Karpas-422 (cell line): ENCODE measurements around the gene PGM2. TPM values are rescaled to one million over a fixed set of nuclear protein-coding genes. Genes with fewer than 3 reads are reported as not detected.

ENCODE experiments used
- DNase-seq: peaks from one replicate; pipeline ENCODE4 v3.0.0-alpha.2; 2015
- H2AFZ ChIP-seq: fragments of 200-600 bp; sonication (generic); 2 replicates; pipeline ENCODE4 v1.6.1; 2014; ENCODE audit warnings: antibody characterized with exemption, low read length, mixed read lengths
- H3K27ac ChIP-seq: fragments of 200-600 bp; sonication (generic); 2 replicates; pipeline ENCODE4 v1.5.1; 2014; ENCODE audit warnings: mild to moderate bottlenecking, low read length, moderate library complexity
- H3K27me3 ChIP-seq: fragments of 200-600 bp; sonication (generic); 2 replicates; pipeline ENCODE4 v1.6.1; 2014; ENCODE audit warnings: low read length, mixed read lengths
- H3K36me3 ChIP-seq: fragments of 200-600 bp; sonication (generic); 2 replicates; pipeline ENCODE4 v1.6.1; 2014; ENCODE audit warnings: low read length, mixed read lengths; ENCODE audit not compliant: insufficient read depth
- H3K4me1 ChIP-seq: fragments of 200-600 bp; sonication (generic); 2 replicates; pipeline ENCODE4 v1.6.1; 2014; ENCODE audit warnings: mild to moderate bottlenecking, low read length, mixed read lengths
- H3K4me2 ChIP-seq: fragments of 200-600 bp; sonication (generic); 2 replicates; pipeline ENCODE4 v1.6.1; 2014; ENCODE audit warnings: low read length, low read depth, mild to moderate bottlenecking; ENCODE audit not compliant: poor library complexity, severe bottlenecking
- H3K4me3 ChIP-seq: fragments of 200-600 bp; sonication (generic); 2 replicates; pipeline ENCODE4 v1.5.1; 2014; ENCODE audit warnings: mild to moderate bottlenecking, antibody characterized with exemption, low read length, mixed read lengths
- H3K79me2 ChIP-seq: fragments of 200-600 bp; sonication (generic); 2 replicates; pipeline ENCODE4 v1.6.1; 2014; ENCODE audit warnings: mild to moderate bottlenecking, low read length, mixed read lengths
- H3K9ac ChIP-seq: fragments of 200-600 bp; sonication (generic); 2 replicates; pipeline ENCODE4 v1.6.0; 2014; ENCODE audit warnings: low read length
- H3K9me2 ChIP-seq: fragments of 200-600 bp; sonication (generic), shearing (Covaris generic); replicated peaks from 2 replicates; pipeline ENCODE4 v1.6.0; 2014; ENCODE audit warnings: mild to moderate bottlenecking, low read length, moderate library complexity; ENCODE audit not compliant: insufficient read depth
- H3K9me3 ChIP-seq: fragments of 300-700, 200-600 bp; sonication (generic); 2 replicates; pipeline ENCODE4 v1.6.1; 2014; ENCODE audit warnings: low read length, mixed read lengths
- H4K20me1 ChIP-seq: fragments of 200-600 bp; sonication (generic); 2 replicates; pipeline ENCODE4 v1.6.1; 2014; ENCODE audit warnings: mild to moderate bottlenecking, antibody characterized with exemption, low read length, low read depth; ENCODE audit not compliant: insufficient read depth
- total RNA-seq: library from RNA; depleted of rRNA; stranded (reverse); fragments of >200 nt; shearing (Covaris generic); gene quantifications from 2 replicates; pipeline ENCODE4 v1.2.3, GENCODE V29; 2014; ENCODE audit warnings: low replicate concordance

The PGM2 gene
- total RNA-seq, 1 experiment from 2014 or later, result 40.3 TPM

DNA sequence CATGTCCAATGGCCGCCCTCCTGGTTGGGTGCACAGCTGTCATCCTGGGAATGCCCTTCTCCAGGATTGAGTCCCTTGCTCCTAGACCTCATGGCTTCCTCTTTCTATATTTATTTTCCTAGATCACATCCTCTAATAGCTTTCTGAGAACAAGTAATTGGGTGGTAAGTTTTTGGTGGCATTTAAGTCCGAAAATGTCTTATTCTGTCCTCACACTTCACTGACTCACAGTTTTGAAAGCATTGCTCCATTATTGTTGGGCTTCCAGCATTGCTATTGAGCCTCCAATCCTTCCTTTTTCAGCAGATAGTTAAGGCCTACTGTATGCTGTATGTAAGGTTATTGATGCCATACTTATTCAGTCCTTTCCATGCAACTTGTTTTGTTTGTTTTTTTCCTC lies 25.9 kb downstream of the PGM2 start:
- Histone ChIP-seq H3K27ac (no peak overlapping the region), H4K20me1 (no peaks in the 10 kb centered on the region), H3K36me3 (peaks cover 39% of the 10 kb centered on the region; the same call in 1 of the 2 replicates), H3K4me2 (no peak overlapping the region), H3K27me3 (no peaks in the 10 kb centered on the region), H3K79me2 (0 out of 2 replicates have a peak, but pooled peaks cover 3% of the 10 kb centered on the region), H2AFZ (no peak overlapping the region), H3K9me3 (no peaks in the 10 kb centered on the region), H3K4me1 (peaks cover 9% of the 10 kb centered on the region), H3K9me2 (no peaks in the 10 kb centered on the region), H3K4me3 (no peak overlapping the region), H3K9ac (no peak overlapping the region)
- peak; percentile 44 for DNase-seq

DNA sequence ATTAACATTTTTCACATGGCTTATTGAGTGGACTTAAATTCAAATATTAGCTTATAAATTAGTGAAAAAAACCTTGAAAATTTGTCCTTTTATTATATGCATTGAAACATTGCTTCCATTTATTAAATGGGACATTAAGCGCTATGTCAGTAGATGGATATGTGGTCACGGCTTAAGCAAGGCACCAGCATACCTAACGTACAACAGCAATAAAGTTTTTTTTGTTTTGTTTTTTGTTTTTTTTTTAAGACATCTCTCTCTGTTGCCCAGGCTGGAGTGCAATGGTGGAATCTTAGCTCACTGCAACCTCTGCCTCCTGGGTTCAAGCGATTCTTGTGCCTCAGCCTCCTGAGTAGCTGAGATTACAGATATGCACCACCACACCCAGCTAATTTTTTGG lies 31.6 kb downstream of the PGM2 start:
- H3K9me3 ChIP-seq, result no peaks in the 10 kb centered on the region
- H3K27me3 ChIP-seq, result no peaks in the 10 kb centered on the region
- H3K9ac ChIP-seq, result no peak overlapping the region
- H3K36me3 ChIP-seq, result peaks cover 56% of the 10 kb centered on the region
- no peak overlapping the region for H3K27ac ChIP-seq
- DNase-seq, result peak; percentile 12
- H3K9me2 ChIP-seq, result no peaks in the 10 kb centered on the region
- H3K4me2 ChIP-seq, result no peak overlapping the region
- H4K20me1 ChIP-seq, result no peaks in the 10 kb centered on the region
- 0 out of 2 replicates have a peak, but pooled peaks cover 3% of the 10 kb centered on the region for H3K79me2 ChIP-seq
- no peak overlapping the region for H2AFZ ChIP-seq
- H3K4me1 ChIP-seq, result no peaks in the 10 kb centered on the region
- no peak overlapping the region for H3K4me3 ChIP-seq

DNA sequence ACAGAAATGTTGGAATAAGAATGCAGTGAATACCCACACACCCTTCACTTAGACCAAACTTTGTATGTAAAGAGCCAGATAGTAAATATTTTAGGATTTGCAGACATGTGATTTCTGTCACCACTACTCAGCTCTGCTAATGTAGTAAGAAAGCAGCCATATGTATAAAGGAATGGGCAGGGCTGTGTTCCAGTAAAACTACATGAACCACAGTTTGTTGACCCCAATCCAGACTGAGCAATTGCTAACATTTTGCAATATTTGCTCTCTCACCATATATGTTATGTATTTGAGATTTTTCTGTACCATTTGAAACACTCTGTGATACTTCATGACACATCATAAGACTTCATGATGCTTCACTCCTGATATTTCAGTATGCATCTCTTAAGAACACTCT lies 32.4 kb downstream of the PGM2 start:
- Histone ChIP-seq H3K9me3 (no peaks in the 10 kb centered on the region), H3K9me2 (no peaks in the 10 kb centered on the region), H2AFZ (no peak overlapping the region), H3K4me2 (no peak overlapping the region), H4K20me1 (no peaks in the 10 kb centered on the region), H3K79me2 (no peaks in the 10 kb centered on the region), H3K9ac (no peak overlapping the region), H3K36me3 (peaks cover 61% of the 10 kb centered on the region), H3K27ac (no peak overlapping the region), H3K4me3 (no peak overlapping the region), H3K4me1 (no peaks in the 10 kb centered on the region), H3K27me3 (no peaks in the 10 kb centered on the region)
- DNase-seq, result peak; percentile 9

DNA sequence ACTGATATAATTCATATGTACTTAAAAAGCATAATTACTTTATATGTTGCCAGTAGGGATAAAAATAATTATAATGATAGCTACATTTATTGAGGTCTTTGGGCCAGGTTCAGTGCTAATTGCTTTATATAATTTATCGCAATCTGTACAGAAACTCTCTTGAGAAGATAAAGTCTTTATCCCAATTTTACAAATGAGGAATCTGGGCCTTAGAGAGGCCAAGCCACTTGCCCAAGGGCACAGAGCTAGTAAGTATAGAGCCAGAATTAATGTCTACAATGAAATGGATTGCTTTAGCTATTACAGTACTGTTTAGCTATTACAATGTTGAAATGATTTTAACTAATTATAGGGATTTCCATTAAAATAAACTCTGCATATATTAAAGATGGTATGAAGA lies 33.8 kb downstream of the PGM2 start:
- H2AFZ ChIP-seq, result no peak overlapping the region
- no peak for DNase-seq
- no peak overlapping the region for H3K4me2 ChIP-seq
- no peak overlapping the region for H3K9ac ChIP-seq
- no peaks in the 10 kb centered on the region for H3K9me2 ChIP-seq
- no peak overlapping the region for H3K4me3 ChIP-seq
- no peaks in the 10 kb centered on the region for H3K9me3 ChIP-seq
- no peaks in the 10 kb centered on the region for H4K20me1 ChIP-seq
- no peaks in the 10 kb centered on the region for H3K79me2 ChIP-seq
- H3K27me3 ChIP-seq, result no peaks in the 10 kb centered on the region
- H3K36me3 ChIP-seq, result peaks cover 64% of the 10 kb centered on the region
- H3K4me1 ChIP-seq, result no peaks in the 10 kb centered on the region
- H3K27ac ChIP-seq, result no peak overlapping the region

- H3K9me3 ChIP-seq, result no peaks in the 10 kb centered on the region
- DNase-seq, result no peak
- peaks cover 53% of the 10 kb centered on the region for H3K36me3 ChIP-seq
- H3K4me1 ChIP-seq, result no peaks in the 10 kb centered on the region
- H3K27me3 ChIP-seq, result no peaks in the 10 kb centered on the region
- no peak overlapping the region for H3K4me2 ChIP-seq
- no peak overlapping the region for H3K27ac ChIP-seq
- no peaks in the 10 kb centered on the region for H3K9me2 ChIP-seq
- no peaks in the 10 kb centered on the region for H3K79me2 ChIP-seq
- H3K4me3 ChIP-seq, result no peak overlapping the region
- H3K9ac ChIP-seq, result no peak overlapping the region
- no peaks in the 10 kb centered on the region for H4K20me1 ChIP-seq
- no peak overlapping the region for H2AFZ ChIP-seq
Observed at GRCh38 chr4:37862961-37863360, 36.5 kb downstream of the PGM2 start.

DNA sequence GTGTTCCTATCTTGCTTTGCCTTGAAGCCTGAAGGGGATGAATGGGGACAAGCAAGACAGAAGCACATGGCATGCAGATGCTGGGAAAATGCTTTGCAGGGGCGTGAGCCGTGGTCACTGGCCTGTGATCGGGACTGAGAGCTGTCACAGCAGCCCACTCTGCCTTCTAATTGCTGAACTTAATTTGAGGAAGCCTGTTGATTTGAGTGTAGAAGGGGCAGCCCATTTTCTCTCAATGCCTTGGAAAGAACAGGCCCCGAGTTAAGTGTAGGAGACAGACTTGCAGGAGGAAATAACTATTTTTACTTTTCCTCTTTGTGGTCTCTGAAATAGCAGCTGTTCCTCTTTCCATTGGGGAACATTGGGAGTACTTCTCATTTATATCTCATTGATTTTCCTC lies 38.3 kb downstream of the PGM2 start:
- Histone ChIP-seq H3K36me3 (peaks cover 39% of the 10 kb centered on the region; the same call in 1 of the 2 replicates), H3K9me2 (no peaks in the 10 kb centered on the region), H3K27me3 (no peaks in the 10 kb centered on the region), H3K4me3 (no peak overlapping the region), H3K4me2 (no peak overlapping the region), H3K79me2 (no peaks in the 10 kb centered on the region), H3K27ac (no peak overlapping the region), H4K20me1 (no peaks in the 10 kb centered on the region), H3K9me3 (no peaks in the 10 kb centered on the region), H2AFZ (no peak overlapping the region), H3K9ac (no peak overlapping the region), H3K4me1 (no peaks in the 10 kb centered on the region)
- DNase-seq, result no peak

GRCh38 chr4:37865450-37865849 lies 39.0 kb downstream of the PGM2 start:
- Histone ChIP-seq H3K9me3 (no peaks in the 10 kb centered on the region), H2AFZ (no peak overlapping the region), H4K20me1 (no peaks in the 10 kb centered on the region), H3K4me1 (no peaks in the 10 kb centered on the region), H3K9ac (no peak overlapping the region), H3K4me3 (no peak overlapping the region), H3K79me2 (no peaks in the 10 kb centered on the region), H3K4me2 (no peak overlapping the region), H3K9me2 (no peaks in the 10 kb centered on the region), H3K36me3 (peaks cover 37% of the 10 kb centered on the region; the same call in 1 of the 2 replicates), H3K27me3 (no peaks in the 10 kb centered on the region), H3K27ac (no peak overlapping the region)
- DNase-seq, result no peak

- H3K9me3 ChIP-seq, result no peaks in the 10 kb centered on the region
- DNase-seq, result no peak
- H4K20me1 ChIP-seq, result no peaks in the 10 kb centered on the region
- no peak overlapping the region for H3K4me3 ChIP-seq
- peaks cover 20% of the 10 kb centered on the region; the same call in 1 of the 2 replicates for H3K36me3 ChIP-seq
- no peak overlapping the region for H2AFZ ChIP-seq
- H3K27me3 ChIP-seq, result no peaks in the 10 kb centered on the region
- no peaks in the 10 kb centered on the region for H3K4me1 ChIP-seq
- no peak overlapping the region for H3K27ac ChIP-seq
- H3K79me2 ChIP-seq, result no peaks in the 10 kb centered on the region
- H3K4me2 ChIP-seq, result no peak overlapping the region
- no peaks in the 10 kb centered on the region for H3K9me2 ChIP-seq
- no peak overlapping the region for H3K9ac ChIP-seq
Observed at GRCh38 chr4:37867102-37867501, 40.6 kb downstream of the PGM2 start.

GRCh38 chr4:37868238-37868637 lies 41.8 kb downstream of the PGM2 start:
- H3K4me1 ChIP-seq, result no peaks in the 10 kb centered on the region
- H3K4me3 ChIP-seq, result no peak overlapping the region
- H3K4me2 ChIP-seq, result no peak overlapping the region
- no peak overlapping the region for H2AFZ ChIP-seq
- H3K9me2 ChIP-seq, result no peaks in the 10 kb centered on the region
- peaks cover 13% of the 10 kb centered on the region; the same call in 1 of the 2 replicates for H3K36me3 ChIP-seq
- no peak for DNase-seq
- no peaks in the 10 kb centered on the region for H3K27me3 ChIP-seq
- H3K9ac ChIP-seq, result no peak overlapping the region
- no peaks in the 10 kb centered on the region for H4K20me1 ChIP-seq
- no peaks in the 10 kb centered on the region for H3K79me2 ChIP-seq
- H3K27ac ChIP-seq, result no peak overlapping the region
- H3K9me3 ChIP-seq, result no peaks in the 10 kb centered on the region
